Measurements from ENCODE around the gene PRICKLE2. TPM values are rescaled to one million over a fixed set of nuclear protein-coding genes. Genes with fewer than 3 reads are reported as not detected.

Gene PRICKLE2, protein sequence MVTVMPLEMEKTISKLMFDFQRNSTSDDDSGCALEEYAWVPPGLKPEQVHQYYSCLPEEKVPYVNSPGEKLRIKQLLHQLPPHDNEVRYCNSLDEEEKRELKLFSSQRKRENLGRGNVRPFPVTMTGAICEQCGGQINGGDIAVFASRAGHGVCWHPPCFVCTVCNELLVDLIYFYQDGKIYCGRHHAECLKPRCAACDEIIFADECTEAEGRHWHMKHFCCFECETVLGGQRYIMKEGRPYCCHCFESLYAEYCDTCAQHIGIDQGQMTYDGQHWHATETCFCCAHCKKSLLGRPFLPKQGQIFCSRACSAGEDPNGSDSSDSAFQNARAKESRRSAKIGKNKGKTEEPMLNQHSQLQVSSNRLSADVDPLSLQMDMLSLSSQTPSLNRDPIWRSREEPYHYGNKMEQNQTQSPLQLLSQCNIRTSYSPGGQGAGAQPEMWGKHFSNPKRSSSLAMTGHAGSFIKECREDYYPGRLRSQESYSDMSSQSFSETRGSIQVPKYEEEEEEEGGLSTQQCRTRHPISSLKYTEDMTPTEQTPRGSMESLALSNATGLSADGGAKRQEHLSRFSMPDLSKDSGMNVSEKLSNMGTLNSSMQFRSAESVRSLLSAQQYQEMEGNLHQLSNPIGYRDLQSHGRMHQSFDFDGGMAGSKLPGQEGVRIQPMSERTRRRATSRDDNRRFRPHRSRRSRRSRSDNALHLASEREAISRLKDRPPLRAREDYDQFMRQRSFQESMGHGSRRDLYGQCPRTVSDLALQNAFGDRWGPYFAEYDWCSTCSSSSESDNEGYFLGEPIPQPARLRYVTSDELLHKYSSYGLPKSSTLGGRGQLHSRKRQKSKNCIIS
- 0.08 TPM for total RNA-seq (2013)
- polyA plus RNA-seq (not detected), polyA minus RNA-seq (under 0.01 TPM in 1 of 2 replicates, not detected in the other), total RNA-seq (0 to 2.9 (median 0.23) reads per million in 11 experiments)

DNA sequence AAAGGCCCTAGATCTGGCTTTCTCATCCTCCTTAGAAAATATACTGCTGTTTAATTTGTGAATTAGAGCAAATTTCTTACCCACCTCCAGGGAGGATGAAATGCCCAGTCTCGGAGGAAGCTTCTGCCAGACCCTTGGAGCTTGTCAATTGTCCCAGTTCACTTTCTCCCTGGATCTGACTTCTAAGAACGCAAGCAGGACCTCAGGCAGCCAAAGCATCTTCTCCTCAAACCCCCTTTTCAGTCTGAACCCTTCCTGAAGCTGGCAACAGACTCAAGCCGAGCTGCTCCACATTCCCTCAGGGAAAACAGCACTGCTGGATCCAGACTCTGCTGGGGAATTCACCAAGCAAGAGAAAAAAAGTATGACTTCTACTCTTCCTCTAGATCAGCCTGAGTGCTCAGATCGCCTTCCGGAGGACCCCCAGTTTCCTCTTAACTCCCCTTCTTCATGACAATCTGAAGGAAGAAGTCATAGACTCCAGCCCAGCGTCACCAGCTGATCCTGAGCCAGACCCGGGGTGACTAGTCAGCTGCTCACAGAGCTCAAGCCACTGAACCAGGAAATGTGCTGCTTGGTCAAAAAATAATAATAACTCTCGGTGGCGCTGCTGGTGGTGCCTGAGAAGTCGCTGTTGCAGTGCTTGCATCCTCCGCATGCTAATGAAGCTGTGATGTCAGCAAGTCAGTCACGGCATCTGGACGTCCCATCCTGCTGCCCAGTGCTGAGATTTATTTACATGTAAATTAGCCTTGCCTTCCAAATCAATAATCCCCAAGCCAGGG lies at the start of gene PRICKLE2:
Gene PRICKLE2, minus strand, starts transcription at position 641 of the 785 bp plus-strand sequence. CDS start 26,539 bp downstream, outside the sequence.
- Mint-ChIP-seq H3K27ac (no peak within 1 kb of the TSS), H3K27me3 (ENCODE audit: low read depth in 3 of 3) (peaks cover 4 to 7% (median 6%) of the 10 kb centered on the region in 3 donors), H3K4me1 (no peaks in the 10 kb centered on the region), H3K4me3 (peak within 1 kb of the TSS in 1 of 2 donors; percentile 7), H3K9me3 (peaks cover 0 to 2% (median 0%) of the 10 kb centered on the region in 7 donors), H3K36me3 (no peaks in the 10 kb centered on the region)
- Histone ChIP-seq H3K27ac (ENCODE audit: low read depth in 1 of 2, low read length in 2 of 2) (no peak within 1 kb of the TSS), H3K9me3 (replicated peaks in 1 of 2; ENCODE audit: control insufficient read depth in 1 of 2, insufficient read depth in 1 of 2, low read length in 2 of 2) (no peaks in the 10 kb centered on the region), H3K36me3 (replicated peaks in 1 of 2; ENCODE audit: control insufficient read depth in 1 of 2, insufficient read depth in 2 of 2, low read length in 2 of 2) (no peaks in the 10 kb centered on the region), H3K27me3 (ENCODE audit: control insufficient read depth in 2 of 2, insufficient read depth in 2 of 2, low read length in 2 of 2) (no peaks in the 10 kb centered on the region), H3K9ac (ENCODE audit: insufficient read depth, low read length, poor library complexity, severe bottlenecking) (no peak within 1 kb of the TSS), H3K4me2 (replicated peaks; ENCODE audit: extremely low read depth, low read length, poor library complexity, severe bottlenecking) (no peak within 1 kb of the TSS), H3K79me2 (ENCODE audit: insufficient read depth, low read length) (no peaks in the 10 kb centered on the region), H3K4me1 (ENCODE audit: control insufficient read depth in 1 of 2, insufficient read depth in 2 of 2, low read length in 2 of 2) (no peaks in the 10 kb centered on the region), H3K4me3 (replicated peaks in 1 of 3; ENCODE audit: low read depth in 2 of 3, low read length in 3 of 3) (no peak within 1 kb of the TSS), H4K20me1 (ENCODE audit: insufficient read depth, low read length) (no peaks in the 10 kb centered on the region), H2AFZ (ENCODE audit: insufficient read depth, low read depth, low read length, poor library complexity, severe bottlenecking) (no peak within 1 kb of the TSS)
- intact Hi-C loops (cut with micrococcal nuclease), result no loop called here
- TF ChIP-seq, protein P1, sequence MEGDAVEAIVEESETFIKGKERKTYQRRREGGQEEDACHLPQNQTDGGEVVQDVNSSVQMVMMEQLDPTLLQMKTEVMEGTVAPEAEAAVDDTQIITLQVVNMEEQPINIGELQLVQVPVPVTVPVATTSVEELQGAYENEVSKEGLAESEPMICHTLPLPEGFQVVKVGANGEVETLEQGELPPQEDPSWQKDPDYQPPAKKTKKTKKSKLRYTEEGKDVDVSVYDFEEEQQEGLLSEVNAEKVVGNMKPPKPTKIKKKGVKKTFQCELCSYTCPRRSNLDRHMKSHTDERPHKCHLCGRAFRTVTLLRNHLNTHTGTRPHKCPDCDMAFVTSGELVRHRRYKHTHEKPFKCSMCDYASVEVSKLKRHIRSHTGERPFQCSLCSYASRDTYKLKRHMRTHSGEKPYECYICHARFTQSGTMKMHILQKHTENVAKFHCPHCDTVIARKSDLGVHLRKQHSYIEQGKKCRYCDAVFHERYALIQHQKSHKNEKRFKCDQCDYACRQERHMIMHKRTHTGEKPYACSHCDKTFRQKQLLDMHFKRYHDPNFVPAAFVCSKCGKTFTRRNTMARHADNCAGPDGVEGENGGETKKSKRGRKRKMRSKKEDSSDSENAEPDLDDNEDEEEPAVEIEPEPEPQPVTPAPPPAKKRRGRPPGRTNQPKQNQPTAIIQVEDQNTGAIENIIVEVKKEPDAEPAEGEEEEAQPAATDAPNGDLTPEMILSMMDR (IDR thresholded peaks at IDR 0.05), result no peak
- 41% methylated on average over 8 of the region's 13 CpGs for WGBS (ENCODE audit: insufficient coverage)
- peak in 1 of 3 donors; percentile 20 for DNase-seq

Data from CD14-positive monocyte (primary cell).